Lung microvascular endothelial cell (primary cell): Measurements from ENCODE around the gene RNU6-9. TPM values are rescaled to one million over a fixed set of nuclear protein-coding genes. Genes with fewer than 3 reads are reported as not detected.
"Not testable (repeated sequence)": the region's sequence is repeated elsewhere in the genome, so short reads cannot be mapped to it uniquely, and the experiment has no call there.

ENCODE experiments used
- DNase-seq, 2 donors: peaks; one replicate each; pipeline versions ENCODE4 v3.0.0 to v3.0.0-alpha.2; 2010; ENCODE audit warnings: low read depth in 2 of 2
- total RNA-seq: library from RNA; depleted of rRNA; stranded (reverse); fragments of >200 nt; gene quantifications from 2 replicates; pipeline ENCODE4 v1.2.1, GENCODE V29; 2014

The RNU6-9 gene
- not detected in 2 replicates for total RNA-seq

DNA sequence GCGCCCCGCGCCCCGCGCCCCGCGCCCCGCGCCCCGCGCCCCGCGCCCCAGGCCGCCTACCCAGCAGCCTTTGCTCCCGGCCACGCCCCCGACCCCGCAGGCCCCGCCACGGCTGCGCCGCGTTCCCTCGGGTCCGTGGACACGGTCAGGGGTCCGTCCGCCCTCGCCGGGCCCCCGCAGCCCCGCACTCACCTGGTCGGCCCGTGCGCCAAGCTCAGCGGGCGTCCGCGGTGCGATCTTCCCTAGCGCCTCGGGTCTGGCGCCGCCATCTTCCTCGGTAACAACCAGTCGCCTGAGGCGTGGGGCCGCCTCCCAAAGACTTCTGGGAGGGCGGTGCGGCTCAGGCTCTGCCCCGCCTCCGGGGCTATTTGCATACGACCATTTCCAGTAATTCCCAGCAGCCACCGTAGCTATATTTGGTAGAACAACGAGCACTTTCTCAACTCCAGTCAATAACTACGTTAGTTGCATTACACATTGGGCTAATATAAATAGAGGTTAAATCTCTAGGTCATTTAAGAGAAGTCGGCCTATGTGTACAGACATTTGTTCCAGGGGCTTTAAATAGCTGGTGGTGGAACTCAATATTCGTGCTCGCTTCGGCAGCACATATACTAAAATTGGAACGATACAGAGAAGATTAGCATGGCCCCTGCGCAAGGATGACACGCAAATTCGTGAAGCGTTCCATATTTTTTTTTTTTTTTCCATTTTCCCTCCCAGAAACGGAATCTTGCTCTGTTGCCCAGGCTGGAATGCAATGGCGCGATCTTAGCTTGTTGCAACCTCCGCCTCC lies at the start of gene RNU6-9, which contains the start of gene MED16:
Gene RNU6-9 (plus strand): TSS at position 591 of the 796 bp plus-strand sequence.
Gene MED16 (minus strand): TSS at position 294 of the 796 bp plus-strand sequence. CDS start 2,056 bp downstream, outside the sequence.
- DNase-seq, result peak; percentile 94 to 96

DNA sequence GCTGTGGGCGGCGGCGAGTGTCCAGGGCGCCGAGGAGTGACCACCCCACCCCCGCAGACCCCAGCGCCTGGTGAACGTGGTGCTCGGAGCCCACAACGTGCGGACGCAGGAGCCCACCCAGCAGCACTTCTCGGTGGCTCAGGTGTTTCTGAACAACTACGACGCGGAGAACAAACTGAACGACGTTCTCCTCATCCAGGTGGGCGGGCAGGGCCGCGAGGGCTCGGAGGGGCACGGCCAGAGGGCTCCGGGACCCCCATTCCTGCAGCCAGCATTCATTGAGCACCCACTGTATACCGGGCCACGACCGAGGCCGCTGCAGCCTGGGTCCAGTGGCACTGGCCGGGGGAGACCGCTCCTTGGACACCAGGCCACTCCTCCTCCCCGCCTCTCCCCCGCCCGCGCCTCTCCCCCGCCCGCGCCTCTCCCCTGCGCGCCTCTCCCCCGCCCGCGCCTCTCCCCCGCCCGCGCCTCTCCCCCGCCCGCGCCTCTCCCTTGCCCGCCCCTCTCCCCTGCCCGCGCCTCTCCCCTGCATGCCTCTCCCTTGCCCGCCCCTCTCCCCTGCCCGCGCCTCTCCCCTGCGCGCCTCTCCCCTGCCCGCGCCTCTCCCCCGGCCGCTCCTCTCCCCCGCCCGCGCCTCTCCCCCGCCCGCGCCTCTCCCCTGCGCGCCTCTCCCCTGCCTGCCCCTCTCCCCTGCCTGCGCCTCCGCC lies 49.3 kb upstream of the RNU6-9 start:
- DNase-seq, result no peak

DNA sequence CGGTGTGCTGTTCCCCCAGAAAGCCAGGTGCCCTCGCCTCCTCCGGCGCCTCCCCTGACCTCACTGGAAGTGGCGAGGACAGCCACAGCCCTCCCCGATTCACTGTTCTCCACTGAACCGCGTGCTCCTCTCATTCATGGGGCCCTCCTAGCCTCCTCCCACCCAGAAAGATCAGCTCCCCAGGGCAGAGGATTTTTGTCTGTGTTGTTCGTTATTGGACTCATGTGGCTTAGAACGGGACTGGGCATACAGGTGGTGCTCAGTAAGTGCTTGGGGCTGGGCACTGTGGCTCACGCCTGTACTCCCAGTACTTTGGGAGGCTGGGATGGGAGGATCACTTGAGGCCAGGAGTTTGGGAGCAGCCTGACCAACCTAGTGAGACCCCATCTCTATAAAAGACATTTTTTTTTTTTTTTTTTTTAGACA lies 48.7 kb upstream of the RNU6-9 start:
- no peak for DNase-seq

DNA sequence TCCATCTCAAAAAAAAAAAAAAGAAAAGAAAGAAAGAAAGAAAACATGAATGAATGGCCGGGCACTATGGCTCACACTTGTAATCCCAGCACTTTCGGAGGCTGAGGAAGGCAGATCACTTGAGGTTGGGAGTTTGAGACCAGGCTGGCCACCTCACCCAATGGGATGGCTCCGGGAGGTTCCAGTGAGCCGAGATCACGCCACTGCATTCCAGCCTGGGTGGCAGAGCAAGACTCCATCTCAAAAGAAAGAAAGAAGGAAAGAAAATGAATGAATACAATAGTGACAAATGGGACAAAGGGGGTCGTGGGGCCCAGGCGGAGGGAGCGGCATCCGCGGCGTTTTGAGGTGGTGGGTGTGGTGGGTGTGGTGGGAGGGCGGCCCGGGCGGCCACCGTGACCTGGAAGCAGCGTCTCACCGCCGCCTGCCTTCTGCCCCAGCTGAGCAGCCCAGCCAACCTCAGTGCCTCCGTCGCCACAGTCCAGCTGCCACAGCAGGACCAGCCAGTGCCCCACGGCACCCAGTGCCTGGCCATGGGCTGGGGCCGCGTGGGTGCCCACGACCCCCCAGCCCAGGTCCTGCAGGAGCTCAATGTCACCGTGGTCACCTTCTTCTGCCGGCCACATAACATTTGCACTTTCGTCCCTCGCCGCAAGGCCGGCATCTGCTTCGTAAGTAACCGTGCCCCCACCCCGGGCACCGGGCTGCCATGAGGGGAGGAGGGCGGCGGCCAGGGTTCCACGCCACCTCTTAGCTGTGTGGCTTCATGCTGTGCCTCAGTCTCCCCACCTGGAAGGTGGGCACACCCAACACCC lies 47.4 kb upstream of the RNU6-9 start:
- DNase-seq, result no peak

DNA sequence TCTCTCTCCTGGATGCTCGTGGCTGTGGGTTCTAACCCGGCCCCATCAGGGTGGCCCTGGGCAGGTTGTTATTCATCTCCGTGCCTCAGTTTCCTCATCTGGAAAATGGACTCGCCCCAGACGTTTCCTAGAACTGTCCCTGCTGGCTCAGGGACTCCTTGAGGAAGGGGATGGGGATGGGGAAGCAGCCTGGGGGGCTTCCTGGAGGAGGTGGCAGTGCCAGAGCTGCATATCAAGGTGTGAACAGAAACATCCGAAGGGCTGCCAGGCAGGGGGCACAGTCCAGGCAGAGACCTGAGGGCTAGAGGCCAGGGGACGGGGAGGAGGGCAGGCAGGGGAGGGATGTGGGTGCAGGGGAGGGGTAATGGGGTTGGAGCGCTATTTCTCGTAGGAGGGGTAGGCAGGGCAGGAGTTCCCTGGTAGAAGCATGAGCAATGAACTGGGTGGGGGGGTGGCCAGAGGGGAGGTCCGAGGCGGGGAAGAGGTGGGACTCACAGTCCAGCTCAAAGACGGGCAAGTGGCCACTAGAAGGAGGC lies 44.8 kb upstream of the RNU6-9 start:
- no peak for DNase-seq

DNA sequence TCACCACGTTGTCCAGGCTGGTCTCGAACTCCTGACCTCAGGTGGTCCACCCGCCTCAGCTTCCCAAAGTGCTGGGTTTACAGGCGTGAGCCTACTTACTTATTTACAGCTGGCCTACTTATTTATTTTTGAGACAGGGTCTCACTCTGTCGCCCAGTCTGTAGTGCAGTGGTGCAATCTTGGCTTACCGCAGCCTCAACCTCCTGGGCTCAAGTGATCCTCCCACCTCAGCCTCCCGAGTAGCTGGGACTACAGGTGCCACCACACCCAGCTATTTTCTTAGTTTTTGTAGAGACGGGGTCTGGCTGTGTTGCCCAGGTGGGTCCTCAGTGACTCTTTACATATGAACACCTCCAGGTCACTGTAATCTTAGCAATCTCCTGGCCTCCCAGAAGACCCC lies 44.1 kb upstream of the RNU6-9 start:
- DNase-seq, result not testable (repeated sequence)

DNA sequence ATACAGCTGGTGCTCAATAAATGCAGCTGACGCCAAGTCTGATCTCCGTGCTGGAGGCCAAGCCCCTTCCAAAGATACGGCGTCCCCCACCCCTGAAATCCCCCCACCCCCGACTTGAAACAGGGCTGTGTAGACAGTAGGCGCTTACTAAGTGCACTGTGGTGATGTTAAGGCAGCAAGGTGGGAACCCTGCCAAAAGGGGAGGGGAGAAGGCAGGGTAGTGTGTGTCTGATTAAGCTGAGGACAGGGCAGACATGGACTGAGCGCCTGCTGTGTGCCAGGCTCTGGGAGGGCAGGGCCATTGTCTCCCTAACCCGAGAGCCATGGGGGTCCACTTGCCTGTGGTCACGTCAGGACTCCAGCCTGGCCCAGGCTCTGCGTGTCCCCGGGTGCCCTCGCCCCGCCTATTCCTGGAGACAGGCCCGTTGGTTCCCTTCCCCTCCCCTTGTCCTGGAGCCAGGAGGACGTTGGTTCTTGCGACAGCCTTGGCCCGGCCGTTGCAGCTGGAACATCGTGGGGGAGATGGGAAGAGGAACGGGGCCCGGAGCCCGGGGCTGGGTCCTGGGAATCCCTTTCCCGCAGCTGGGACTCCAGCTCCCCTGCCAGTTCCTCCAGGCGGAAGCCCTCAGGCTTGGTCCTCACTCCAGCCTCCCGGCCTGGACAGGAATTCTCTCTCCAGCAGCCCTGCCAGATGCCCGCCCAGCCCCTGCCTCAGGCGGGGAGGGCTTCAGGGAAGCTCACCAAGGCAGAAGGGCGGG lies 42.9 kb upstream of the RNU6-9 start:
- no peak for DNase-seq

DNA sequence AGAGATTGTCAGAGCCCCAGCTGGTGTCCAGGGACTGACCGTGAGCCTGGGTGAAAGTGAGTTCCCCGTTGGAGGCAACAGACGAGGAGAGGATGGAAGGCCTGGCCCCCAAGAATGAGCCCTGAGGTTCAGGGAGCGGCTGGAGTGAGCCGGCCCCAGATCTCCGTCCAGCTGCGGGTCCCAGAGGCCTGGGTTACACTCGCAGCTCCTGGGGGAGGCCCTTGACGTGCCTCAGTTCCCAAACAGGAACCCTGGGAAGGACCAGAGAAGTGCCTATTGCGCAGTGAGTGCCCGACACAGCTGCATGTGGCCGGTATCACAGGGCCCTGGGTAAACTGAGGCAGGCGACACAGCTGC lies 42.3 kb upstream of the RNU6-9 start:
- no peak for DNase-seq

DNA sequence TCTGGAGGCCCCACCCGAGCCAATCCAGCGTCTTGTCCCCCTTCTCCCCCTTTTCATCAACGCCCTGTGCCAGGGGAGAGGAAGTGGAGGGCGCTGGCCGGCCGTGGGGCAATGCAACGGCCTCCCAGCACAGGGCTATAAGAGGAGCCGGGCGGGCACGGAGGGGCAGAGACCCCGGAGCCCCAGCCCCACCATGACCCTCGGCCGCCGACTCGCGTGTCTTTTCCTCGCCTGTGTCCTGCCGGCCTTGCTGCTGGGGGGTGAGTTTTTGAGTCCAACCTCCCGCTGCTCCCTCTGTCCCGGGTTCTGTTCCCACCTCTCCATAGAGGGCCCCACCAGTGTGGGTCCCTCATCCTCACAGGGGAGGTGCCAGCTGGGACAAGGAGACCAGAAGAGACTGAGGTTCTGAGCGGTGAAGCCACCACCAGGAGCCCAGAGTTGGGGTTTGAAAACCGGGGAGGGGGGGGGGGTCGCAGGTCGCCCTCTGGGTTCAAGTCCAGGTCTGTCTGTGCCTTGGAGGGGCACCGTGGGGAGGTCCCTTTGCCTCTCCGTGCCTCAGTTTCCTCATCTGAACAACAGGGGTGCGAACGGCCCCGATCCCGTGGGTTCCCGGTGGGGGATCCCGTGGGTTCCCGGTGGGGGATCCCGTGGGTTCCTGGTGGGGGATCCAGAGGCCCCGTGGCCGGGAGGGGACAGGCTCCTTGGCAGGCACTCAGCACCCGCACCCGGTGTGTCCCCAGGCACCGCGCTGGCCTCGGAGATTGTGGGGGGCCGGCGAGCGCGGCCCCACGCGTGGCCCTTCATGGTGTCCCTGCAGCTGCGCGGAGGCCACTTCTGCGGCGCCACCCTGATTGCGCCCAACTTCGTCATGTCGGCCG lies 40.9 kb upstream of the RNU6-9 start, which contains the start of gene ELANE:
Gene ELANE (plus strand): TSS at position 168 of the 878 bp plus-strand sequence. CDS start 26 bp downstream, at position 194.
- no peak for DNase-seq

DNA sequence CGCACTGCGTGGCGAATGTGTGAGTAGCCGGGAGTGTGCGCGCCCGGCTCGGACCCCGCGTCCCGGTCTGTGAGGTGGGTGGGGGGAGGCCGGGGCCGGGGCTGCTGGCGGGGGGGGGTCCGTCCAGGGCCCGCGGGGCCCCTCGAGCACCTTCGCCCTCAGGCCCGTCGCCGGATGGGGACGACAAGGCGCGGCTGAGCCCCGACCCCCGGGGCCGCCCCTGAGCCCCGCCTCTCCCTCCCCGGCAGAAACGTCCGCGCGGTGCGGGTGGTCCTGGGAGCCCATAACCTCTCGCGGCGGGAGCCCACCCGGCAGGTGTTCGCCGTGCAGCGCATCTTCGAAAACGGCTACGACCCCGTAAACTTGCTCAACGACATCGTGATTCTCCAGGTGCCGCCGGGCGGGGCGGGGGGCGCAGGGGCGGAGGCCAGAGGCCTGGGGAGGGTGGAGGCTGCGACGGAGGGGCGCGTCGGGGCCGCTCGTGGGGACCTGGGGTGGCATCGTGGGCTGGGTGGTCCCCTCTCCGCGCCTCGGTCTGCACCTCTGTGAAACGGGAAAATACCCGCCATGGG lies 40.2 kb upstream of the RNU6-9 start:
- DNase-seq, result no peak

DNA sequence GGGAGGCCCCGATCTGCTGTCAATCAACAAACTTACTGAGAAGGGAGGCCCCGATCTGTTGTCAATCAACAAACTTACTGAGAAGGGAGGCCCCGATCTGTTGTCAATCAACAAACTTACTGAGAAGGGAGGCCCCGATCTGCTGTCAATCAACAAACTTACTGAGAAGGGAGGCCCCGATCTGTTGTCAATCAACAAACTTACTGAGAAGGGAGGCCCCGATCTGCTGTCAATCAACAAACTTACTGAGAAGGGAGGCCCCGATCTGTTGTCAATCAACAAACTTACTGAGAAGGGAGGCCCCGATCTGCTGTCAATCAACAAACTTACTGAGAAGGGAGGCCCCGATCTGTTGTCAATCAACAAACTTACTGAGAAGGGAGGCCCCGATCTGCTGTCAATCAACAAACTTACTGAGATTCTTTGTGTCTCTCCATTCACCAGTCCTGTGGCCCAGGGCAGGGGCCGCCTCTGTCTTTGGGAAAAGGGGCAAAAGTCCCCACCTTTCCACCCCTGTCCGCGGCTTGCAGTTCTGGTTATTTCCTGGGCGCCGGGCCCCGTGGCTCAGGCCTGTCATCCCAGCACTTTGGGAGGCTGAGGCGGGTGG lies 39.6 kb upstream of the RNU6-9 start:
- DNase-seq, result not testable (repeated sequence)

DNA sequence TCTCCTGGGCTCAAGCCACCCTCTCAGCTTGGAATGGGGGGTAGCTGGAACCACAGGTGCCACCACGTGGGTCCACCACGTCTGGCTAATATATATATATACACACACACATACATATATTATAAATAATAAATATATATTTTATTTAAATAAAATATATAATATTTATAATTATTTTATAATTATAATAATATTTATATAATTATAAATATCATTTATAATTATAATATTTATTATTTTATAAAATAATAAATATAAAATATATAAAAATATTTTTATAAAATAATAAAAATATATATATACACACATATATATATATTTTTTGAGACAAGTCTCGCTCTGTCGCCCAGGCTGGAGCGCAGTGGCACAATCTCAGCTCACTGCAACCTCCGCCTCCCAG lies 38.7 kb upstream of the RNU6-9 start:
- DNase-seq, result no peak

DNA sequence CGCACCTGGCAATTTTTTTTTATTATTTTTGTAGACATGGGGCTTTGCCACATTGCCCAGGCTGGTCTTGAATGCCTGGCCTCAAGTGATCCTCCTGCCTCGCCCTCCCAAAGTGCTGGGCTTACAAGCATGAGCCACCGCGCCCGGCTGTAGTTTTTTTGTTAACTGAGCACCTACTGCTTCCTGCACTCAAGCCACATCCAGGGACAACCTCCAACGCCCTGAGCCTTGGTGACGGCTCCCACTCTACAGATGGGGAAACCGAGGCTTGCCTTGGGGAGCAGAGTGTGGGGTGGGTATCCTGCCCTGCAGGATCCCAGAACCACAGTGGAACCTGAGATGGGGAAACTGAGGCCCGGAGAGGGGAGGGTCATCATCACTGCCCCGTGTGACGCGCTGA lies 38.1 kb upstream of the RNU6-9 start:
- no peak for DNase-seq

DNA sequence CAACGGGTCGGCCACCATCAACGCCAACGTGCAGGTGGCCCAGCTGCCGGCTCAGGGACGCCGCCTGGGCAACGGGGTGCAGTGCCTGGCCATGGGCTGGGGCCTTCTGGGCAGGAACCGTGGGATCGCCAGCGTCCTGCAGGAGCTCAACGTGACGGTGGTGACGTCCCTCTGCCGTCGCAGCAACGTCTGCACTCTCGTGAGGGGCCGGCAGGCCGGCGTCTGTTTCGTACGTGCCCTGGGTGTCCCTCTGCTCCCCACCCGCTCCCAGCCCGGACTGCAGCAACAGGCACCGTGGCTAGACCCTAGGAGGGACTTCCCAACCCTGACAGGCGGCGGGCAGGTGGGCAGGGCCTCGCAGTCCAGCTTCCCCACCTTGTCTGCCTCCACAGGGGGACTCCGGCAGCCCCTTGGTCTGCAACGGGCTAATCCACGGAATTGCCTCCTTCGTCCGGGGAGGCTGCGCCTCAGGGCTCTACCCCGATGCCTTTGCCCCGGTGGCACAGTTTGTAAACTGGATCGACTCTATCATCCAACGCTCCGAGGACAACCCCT lies 37.6 kb upstream of the RNU6-9 start:
- no peak for DNase-seq

DNA sequence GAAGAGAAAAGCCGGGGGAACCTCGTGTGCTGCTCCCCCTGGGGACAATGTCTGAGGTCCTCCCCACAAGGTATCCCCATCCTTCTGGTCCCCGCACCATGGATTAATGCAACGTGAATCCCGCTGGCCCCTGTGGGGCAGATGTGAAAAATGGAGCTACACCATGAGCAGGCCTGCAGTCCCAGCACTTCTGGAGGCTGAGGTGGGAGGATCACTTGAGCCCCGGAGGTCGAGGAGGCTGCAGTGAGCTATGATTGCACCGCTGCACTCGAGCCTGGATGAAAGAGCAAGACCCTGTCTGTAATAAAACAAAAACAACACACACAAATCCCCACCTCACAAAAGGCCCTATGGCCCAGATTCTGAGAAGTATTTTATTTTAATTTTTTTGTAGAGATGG lies 35.0 kb upstream of the RNU6-9 start:
- no peak for DNase-seq

DNA sequence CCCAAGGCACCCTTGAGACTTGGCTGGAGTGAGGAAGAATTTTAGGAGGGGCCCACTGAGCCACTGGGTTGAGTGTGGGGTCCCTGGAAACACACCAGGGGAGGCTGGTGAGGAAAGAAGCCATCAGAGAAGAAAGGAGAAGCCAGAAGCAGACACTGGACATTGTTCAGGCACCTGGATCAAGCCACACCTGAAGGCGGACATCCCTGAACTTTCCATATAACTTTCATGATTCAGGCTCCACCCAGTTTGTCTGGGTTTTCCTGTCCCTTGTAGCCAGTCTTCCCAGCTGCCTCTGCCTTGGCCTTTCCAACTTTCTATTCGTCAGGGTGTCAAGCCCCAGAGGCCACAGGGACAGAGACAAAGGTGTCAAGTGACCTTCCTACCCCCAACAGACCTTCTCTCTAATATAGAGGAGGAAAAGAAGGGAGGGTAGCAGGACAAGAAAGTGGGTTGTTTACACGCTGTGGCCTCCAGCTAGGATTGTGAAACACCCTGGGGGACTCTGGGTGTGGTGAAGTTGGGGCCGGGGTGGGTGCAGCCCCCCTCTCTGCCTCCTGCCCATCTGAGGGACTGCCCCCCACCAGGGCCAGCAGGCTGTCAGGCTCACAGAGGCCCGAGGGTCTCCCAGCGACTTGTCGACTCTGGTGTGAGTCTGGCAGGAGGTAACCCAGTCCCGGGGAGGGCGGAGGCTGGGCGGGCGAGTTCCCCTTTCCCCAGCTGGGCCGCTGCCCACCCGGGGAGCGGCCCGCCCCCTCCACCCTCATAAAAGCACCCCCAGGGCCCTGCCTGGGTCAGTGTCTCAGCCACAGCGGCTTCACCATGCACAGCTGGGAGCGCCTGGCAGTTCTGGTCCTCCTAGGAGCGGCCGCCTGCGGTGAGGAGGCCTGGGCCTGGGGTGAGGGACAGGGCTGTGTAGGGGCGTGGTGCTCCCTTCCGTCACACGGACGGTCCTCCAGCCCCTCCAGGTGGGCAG lies 34.1 kb upstream of the RNU6-9 start, which contains the start of gene CFD:
Gene CFD (plus strand): TSS at position 797 of the 976 bp plus-strand sequence. CDS start 26 bp downstream, at position 823.
- no peak for DNase-seq

DNA sequence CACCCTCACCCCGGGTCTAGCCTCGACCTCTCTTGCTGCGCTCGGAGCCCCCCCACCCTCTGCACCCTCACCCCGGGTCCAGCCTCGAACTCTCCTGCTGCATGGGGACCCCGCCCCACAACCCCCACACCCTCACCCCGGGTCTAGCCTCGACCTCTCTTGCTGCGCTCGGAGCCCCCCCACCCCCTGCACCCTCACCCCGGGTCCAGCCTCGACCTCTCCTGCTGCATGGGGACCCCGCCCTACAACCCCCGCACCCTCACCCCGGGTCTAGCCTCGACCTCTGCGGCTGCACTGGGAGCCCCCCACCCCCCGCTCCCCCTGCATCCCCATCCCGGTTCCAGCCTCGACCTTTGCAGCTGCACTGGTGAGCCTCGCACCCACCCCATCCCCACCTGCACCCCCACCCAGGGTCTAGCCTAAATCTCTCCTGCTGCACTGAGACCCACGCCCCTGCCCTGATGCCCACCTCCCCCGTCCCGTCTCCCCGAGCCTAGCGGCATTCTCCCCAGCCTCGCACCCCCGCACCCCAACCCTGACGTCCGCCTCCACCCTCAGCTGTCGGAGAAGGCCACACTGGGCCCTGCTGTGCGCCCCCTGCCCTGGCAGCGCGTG lies 32.0 kb upstream of the RNU6-9 start:
- no peak for DNase-seq
